Measurements from ENCODE around the gene KAT7. TPM values are rescaled to one million over a fixed set of nuclear protein-coding genes. Genes with fewer than 3 reads are reported as not detected.
A peak's percentile ranks its signal among the peaks of the same experiment; 100 is the strongest.

The KAT7 gene
- total and polyA plus RNA-seq, 10 of the 15 experiments (the other 5 are each of a cell fraction or from before 2014, with no cell fraction given): 6.6 to 45.8 (median 26.3) TPM

GRCh38 chr17:49861150-49861884 is 72.8 kb downstream of the KAT7 start:
- no peak for DNase-seq (ENCODE audit: low read depth, low spot score)
- H4K20me1 ChIP-seq (ENCODE audit: control insufficient read depth, insufficient read depth): no peaks in the 10 kb centered on the region
- ATAC-seq: peak; percentile 75
- no peak overlapping the region for H3K4me3 ChIP-seq
- 28% methylated on average over 16 of the region's 16 CpGs for WGBS (ENCODE audit: insufficient coverage, insufficient replicate concordance, low lambda C conversion rate, missing lambda C conversion rate)
- no peaks in the 10 kb centered on the region for H3K27me3 ChIP-seq (replicated peaks in 1 of 2; ENCODE audit: control insufficient read depth in 2 of 2, insufficient read depth in 2 of 2, low read length in 1 of 2)
- H3K9ac ChIP-seq (ENCODE audit: control insufficient read depth, insufficient read depth, low read length): no peak overlapping the region
- ChIA-PET POLR2A (no interaction called here), RAD21 (ENCODE audit: unreplicated experiment) (interaction anchor here (2.5 kb wide), 1 partner anchor 136 kb away, joined by 19 read pairs; no protein-coding TSS in a partner anchor), SMC1A (ENCODE audit: uncharacterized antibody, unreplicated experiment) (interaction anchor here (0.9 to 3.0 kb wide), 2 partner anchors 136 to 141 kb away, joined by 4 to 20 read pairs; no protein-coding TSS in a partner anchor), CTCF (interaction anchor here (0.9 to 8.4 kb wide), 4 partner anchors 91 to 290 kb away, joined by 4 to 103 read pairs (median 6); partner anchors contain the start of gene DLX3)
- H3K36me3 ChIP-seq (ENCODE audit: control insufficient read depth in 2 of 2, insufficient read depth in 2 of 2, low read length in 1 of 2): no peaks in the 10 kb centered on the region
- no peak overlapping the region for H3K27ac ChIP-seq (ENCODE audit: control insufficient read depth, insufficient read depth)
- H3K4me2 ChIP-seq (ENCODE audit: control insufficient read depth, insufficient read depth): no peak overlapping the region
- peak; percentile 82 for FAIRE-seq
- H3K9me3 ChIP-seq (replicated peaks; ENCODE audit: control insufficient read depth, insufficient read depth, low read length): no peaks in the 10 kb centered on the region
- H2AFZ ChIP-seq (ENCODE audit: control insufficient read depth, low read depth, low read length): no peak overlapping the region
- in situ Hi-C loops (cut with MboI) (loop anchor here (5.0 kb wide), 1 partner anchor 141 kb away; no protein-coding TSS in a partner anchor), intact Hi-C loops (cut with micrococcal nuclease; ENCODE audit: unreplicated experiment) (loop anchor here (1.0 to 5.0 kb wide), 2 partner anchors 137 to 226 kb away; no protein-coding TSS in a partner anchor)
- no peaks in the 10 kb centered on the region for H3K4me1 ChIP-seq (ENCODE audit: control insufficient read depth, insufficient read depth, low read length)
- BruUV-seq (replicated peaks): no TSS peak
- TF ChIP-seq HDGF (IDR thresholded peaks at IDR 0.05) (peak; percentile 45; the same call in 1 of the 2 replicates), CTCF (IDR thresholded peaks at IDR 0.05 in 2 of 3, conservative IDR thresholded peaks at IDR 0.05 in 1 of 3; ENCODE audit: control insufficient read depth in 2 of 3, extremely low read depth in 1 of 3, insufficient read depth in 1 of 3, low read depth in 3 of 3, low read length in 3 of 3) (peak; percentile 86 to 89 (median 88); a peak in 5 of 6 replicates), SMC3 (IDR thresholded peaks at IDR 0.05; ENCODE audit: borderline replicate concordance, low read length) (peak; percentile 95), E4F1 (IDR thresholded peaks at IDR 0.05; ENCODE audit: borderline replicate concordance, partially characterized antibody) (no peak), RB1 (IDR thresholded peaks at IDR 0.05; ENCODE audit: borderline replicate concordance) (peak; percentile 70; the same call in 1 of the 2 replicates), ZNF274 (IDR thresholded peaks at IDR 0.05; ENCODE audit: insufficient read depth, insufficient read length) (no peak), FOXM1 (IDR thresholded peaks at IDR 0.05; ENCODE audit: low read depth, low read length) (0 out of 2 replicates have a peak, but pooled peaks have one; percentile 19), E2F4 (IDR thresholded peaks at IDR 0.05; ENCODE audit: low read depth, low read length) (no peak), MEF2A (IDR thresholded peaks at IDR 0.05; ENCODE audit: insufficient read depth, low read depth, low read length) (no peak), YY1 (IDR thresholded peaks at IDR 0.05; ENCODE audit: low read depth, low read length) (0 out of 2 replicates have a peak, but pooled peaks have one; percentile 53), RAD21 (IDR thresholded peaks at IDR 0.05; ENCODE audit: insufficient read depth, low read depth, low read length) (peak; percentile 86), MEF2B (IDR thresholded peaks at IDR 0.05; ENCODE audit: partially characterized antibody, poor library complexity, severe bottlenecking) (peak; percentile 34)
- no peaks in the 10 kb centered on the region for H3K79me2 ChIP-seq (ENCODE audit: control insufficient read depth, insufficient read depth, low read length)

All from GM12878 (cell line).